ENCODE results near the gene PRKACA. TPM values are rescaled to one million over a fixed set of nuclear protein-coding genes. Genes with fewer than 3 reads are reported as not detected.

PRKACA gene
- 54.7 and 57.7 TPM in 2 replicates for total RNA-seq

DNA sequence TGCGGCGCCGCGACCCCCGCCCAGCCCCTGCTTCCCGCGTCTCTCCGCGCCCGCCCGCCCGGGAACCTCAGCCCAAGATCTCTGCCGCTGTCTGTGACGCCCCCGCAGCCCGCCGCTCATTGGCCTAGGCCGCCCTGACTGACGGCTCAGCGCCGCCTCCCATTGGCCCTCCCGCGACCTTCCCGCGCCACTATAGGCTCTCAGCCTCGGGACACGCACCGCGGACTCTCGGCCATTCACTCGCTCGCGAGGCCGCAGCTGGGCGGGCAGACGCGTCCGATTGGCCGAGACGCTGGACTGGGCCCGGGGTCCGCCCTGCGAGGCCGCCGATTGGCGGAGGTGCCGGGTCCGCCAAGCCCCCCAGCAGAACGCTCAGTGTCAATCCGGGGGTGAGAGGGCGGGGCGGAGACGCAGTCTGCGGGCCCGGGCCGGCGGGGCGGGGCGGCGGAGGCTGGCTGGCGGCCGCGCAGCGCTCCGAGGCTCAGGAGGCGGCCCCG is at the start of gene PRKACA:
Gene PRKACA (minus strand): TSS at position 95 of the 497 bp plus-strand sequence. CDS start 215 bp downstream, outside the sequence.

DNA sequence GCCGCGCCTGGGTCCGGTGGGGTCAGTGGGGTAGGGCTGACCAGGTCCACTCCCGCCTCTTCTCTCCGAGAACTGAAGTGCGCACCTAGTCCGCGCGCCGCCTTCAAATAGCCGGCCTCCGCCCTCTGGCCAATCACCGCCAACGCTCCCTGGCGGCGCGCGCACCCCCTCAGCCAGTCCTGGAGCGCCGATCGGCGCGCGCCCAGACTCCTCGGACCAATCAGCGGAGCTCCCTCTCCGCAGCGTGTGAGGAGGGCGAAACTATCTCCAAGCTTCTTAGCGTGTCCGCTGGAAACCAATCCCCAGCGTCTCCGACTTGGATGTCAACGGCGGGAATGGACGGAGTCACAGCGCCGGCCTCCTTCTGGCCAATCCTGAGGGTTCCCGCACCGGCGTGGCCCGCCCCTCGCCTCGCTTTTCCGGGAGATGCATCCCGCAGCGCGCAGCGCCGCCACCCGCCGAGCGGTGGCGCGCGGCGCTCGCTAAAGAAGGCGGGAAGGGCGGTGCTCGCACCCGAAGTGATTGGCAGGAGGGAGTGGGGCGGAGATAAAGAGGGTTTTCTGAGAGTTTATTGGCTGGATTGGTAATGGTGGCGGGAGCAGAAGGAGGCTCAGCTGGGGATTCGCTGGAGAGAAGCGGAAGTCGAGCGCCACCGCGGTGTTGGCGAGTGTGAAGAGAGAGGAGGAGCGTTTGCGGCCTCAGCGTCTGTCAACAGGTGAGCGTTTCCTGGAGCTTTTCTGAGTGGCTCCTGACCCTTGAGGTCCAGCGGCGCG is 19.1 kb upstream of the PRKACA start, which contains the start of gene ASF1B:
Gene ASF1B (minus strand): TSS at position 81 of the 773 bp plus-strand sequence. CDS start 133 bp downstream, outside the sequence.

DNA sequence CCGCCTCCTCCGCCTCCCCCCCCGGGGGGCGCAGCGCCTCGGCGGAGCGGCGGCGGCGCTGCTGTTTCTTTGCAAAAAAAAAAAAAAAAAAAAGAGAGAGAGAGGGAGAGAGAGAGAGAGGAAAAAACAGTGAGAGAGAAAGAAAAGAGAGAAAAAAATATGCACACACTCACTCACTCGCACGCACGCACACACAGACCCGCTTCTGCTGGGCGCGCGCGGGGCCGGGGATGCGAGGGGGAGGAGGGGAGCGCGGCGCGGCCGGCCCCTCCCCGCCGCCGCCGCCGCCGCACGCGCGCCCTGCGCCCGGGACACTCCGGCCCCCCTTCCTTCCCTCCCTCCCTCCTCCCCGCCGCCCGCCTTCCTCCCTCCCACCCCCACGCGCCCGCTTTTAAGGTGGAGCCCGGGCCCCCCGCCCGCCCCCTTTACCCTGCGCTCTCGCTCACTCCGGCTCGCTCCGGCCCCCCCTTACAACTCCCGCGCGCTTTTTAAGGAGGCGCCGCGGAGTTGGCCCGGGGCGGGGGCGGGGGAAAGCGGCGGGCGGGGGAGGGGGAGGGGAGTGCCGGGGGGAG is 27.0 kb downstream of the PRKACA start, which contains the start of gene SAMD1:
Gene SAMD1 (minus strand): TSS at position 243 of the 572 bp plus-strand sequence.

DNA sequence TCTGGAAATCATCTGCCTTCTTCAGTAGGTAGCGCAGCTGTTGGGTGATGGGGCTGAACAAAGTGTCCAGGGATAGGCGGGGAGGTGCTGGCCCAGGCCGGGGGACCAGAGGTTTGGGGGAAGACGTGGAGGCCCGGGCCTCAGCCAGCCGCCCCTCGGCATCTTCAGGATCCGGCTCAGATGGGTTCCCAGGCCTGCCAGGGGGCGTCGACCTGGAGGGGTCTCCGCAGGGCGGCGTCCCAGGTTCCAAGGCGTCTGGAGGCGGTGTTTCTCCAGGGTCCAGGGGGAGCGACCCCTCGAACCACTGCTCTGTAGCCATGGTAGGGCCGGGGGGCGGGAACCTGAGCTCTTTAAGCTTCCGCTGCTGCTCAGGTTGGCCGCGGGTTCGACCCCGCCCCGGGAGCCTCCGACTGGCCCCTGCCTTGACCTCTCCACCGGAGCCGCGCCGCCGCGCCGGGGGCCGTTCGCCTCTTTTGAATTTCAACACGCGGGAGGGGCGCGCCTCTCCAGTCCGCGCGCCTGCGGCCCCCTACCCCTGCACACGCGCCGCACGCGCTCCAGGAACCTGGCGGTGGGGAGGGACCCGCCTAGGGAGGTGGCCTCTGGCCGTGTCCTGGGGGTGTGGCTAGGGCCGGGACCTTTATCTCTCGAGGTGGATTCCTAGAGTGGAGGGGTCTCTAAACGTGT is 32.1 kb downstream of the PRKACA start, which contains the start of gene C19orf67:
Gene C19orf67 (minus strand): TSS at position 475 of the 687 bp plus-strand sequence. CDS start 156 bp downstream, at position 319.

DNA sequence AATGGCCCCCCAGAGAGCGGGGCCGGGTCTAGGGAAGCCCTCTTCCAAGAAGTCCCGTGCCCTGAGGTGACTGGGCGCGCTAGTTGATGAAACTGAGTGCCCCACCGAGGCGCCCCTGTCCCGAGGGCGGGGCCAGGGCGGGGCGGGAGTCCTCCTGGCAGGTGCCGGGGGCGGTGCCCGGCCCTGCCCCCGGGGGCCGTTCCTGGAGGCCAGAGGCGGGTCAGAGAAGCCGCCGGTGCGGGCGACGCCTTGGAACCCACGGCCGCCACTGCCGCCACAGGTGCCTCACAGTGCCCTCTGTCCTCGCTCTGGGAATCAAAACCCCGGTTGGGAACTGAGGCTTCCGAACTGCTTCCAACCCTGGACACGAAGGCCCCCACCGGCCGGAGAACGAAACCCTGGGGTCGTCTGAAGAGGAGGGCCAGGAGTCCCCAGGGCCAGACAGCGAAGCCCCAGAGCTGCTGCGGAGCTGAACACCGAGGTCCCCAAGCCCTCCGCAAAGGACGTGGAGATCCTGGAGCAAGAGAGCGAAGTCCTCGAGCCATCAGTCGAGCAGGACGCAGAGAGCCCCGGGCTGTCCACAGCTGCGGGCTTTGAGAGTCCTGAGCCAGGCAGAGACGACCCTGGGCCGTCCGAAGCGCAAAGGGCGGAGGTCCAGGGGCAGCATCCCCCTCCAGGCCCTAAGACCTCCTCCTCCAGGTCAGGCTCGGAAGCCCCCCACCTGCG is 44.9 kb downstream of the PRKACA start, which contains the start of gene MISP3:
Gene MISP3 (plus strand): TSS at position 252 of the 726 bp plus-strand sequence. CDS start 524 bp downstream, outside the sequence.

DNA sequence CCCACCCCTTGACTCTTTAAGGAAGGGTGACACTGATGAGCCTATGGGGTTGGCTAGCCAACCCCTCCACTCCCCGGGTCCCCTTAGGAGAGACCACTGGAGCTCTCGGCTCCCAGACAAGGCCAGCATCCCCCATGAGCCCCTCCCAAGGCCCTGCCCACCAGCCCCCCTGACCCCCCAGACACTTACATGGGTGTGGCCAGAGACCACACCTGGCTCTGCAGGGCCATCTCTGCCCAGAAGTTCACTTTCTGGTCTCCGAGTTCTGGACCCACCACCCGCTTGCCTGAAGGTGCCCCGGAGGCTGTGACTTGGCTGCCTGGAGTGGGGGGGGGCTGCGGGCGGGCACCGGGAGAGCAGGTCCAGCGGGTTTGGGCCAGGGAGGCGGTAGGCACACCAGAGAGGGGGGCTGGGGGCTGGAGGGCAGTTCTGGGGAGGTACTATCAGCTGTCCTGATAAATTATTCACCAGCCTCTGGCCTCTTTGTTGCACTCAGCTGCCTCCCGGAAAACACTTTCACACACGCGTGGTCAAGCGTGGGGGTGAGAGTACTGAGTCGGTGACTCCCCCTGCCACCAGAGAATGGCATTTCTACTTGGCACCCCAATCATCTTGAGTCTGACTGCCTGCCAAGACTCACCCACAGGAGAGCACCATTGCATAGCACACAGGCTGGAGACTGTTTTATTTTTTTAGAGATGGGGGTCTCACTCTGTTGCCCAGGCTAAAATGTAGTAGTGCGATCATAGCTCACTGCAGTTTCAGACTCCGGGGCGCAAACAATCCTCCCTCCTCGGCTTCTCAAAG is 55.6 kb downstream of the PRKACA start, which contains the start of gene PALM3:
Gene PALM3 (minus strand): TSS at position 326 of the 807 bp plus-strand sequence. CDS start 96 bp downstream, at position 230.

Other genes with a start within 250 kb of the PRKACA start
- gene NANOS3, start 240.6 kb downstream of the PRKACA start, total RNA-seq = not detected in 2 replicates
- gene BRME1, start 211.6 kb downstream of the PRKACA start, total RNA-seq = 0.78 and 1.1 TPM in 2 replicates
- 10.3 and 13.1 TPM in 2 replicates for gene CC2D1A, start 211.6 kb downstream of the PRKACA start, total RNA-seq
- 0.20 and 0.73 TPM in 2 replicates for gene PODNL1, start 179.3 kb downstream of the PRKACA start, total RNA-seq
- 8.8 and 16.2 TPM in 2 replicates for gene DCAF15, start 165.3 kb downstream of the PRKACA start, total RNA-seq
- 2.9 and 11.9 TPM in 2 replicates for gene RFX1, start 111.4 kb downstream of the PRKACA start, total RNA-seq
- not detected in 2 replicates for gene RLN3, start 89.6 kb downstream of the PRKACA start, total RNA-seq
- gene IL27RA, start 86.0 kb downstream of the PRKACA start, total RNA-seq = 0.73 and 1.6 TPM in 2 replicates
- not detected in 2 replicates for gene PALM3, start 55.7 kb downstream of the PRKACA start, total RNA-seq
- 0.39 and 0.73 TPM in 2 replicates for gene MISP3, start 45.0 kb downstream of the PRKACA start, total RNA-seq
- not detected in 2 replicates for gene C19orf67, start 32.0 kb downstream of the PRKACA start, total RNA-seq
- gene SAMD1, start 27.0 kb downstream of the PRKACA start, total RNA-seq = 18.4 and 32.3 TPM in 2 replicates
- gene ASF1B, start 18.8 kb upstream of the PRKACA start, total RNA-seq = 14.3 and 17.6 TPM in 2 replicates
- 1.4 and 1.8 TPM in 2 replicates for gene ADGRL1, start 88.4 kb upstream of the PRKACA start, total RNA-seq

Data from subcutaneous preadipocyte (primary cell).